Loucy (cell line): ENCODE data around the gene CHD9NB.

ENCODE experiments used
- EZH2phosphoT487 ChIP-seq: fragments of 200-600 bp; IDR thresholded peaks from 2 replicates; pipeline ENCODE4 v1.6.1; 2018; ENCODE audit warnings: antibody characterized with exemption, mild to moderate bottlenecking, moderate library complexity, borderline replicate concordance
- TF ChIP-seq, protein P1 (sequence below): fragments of 200-600 bp; sonication (generic); conservative IDR thresholded peaks from 2 replicates; pipeline ENCODE4 v1.5.1; 2014; ENCODE audit warnings: mild to moderate bottlenecking, antibody characterized with exemption, low read length

DNA sequence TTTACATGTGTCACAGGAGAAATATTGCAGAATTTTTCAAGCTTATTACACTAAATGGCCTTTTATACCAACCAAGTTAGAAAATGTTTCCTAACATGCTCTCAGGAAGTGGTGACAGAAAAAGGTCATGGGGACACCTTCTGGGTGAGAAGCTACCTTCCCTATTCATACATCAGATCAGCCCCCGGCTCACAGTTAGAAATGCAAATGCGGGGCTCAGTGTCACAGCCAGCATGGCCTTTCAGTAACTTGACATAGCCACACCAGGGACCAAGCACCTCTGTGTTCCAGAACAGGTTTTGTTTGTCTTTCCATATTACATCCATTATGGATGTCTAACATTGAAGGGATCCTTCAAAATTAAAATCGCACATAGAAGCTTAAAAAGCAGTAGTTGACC, 59.5 kb downstream of the CHD9NB start:
- TF ChIP-seq, protein P1, sequence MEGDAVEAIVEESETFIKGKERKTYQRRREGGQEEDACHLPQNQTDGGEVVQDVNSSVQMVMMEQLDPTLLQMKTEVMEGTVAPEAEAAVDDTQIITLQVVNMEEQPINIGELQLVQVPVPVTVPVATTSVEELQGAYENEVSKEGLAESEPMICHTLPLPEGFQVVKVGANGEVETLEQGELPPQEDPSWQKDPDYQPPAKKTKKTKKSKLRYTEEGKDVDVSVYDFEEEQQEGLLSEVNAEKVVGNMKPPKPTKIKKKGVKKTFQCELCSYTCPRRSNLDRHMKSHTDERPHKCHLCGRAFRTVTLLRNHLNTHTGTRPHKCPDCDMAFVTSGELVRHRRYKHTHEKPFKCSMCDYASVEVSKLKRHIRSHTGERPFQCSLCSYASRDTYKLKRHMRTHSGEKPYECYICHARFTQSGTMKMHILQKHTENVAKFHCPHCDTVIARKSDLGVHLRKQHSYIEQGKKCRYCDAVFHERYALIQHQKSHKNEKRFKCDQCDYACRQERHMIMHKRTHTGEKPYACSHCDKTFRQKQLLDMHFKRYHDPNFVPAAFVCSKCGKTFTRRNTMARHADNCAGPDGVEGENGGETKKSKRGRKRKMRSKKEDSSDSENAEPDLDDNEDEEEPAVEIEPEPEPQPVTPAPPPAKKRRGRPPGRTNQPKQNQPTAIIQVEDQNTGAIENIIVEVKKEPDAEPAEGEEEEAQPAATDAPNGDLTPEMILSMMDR, result no peak
- TF ChIP-seq EZH2phosphoT487, result no peak
